CD4-positive, alpha-beta T cell treated with Interleukin-17A for 4 hours (primary cell): Measurements from ENCODE around the gene SAMD8.
"Not testable (repeated sequence)": the region's sequence is repeated elsewhere in the genome, so short reads cannot be mapped to it uniquely, and the experiment has no call there.

ENCODE experiments used
- DNase-seq: peaks from one replicate; pipeline ENCODE4 v3.0.0-alpha.2; 2020; ENCODE audit warnings: mixed read lengths

Gene SAMD8

DNA sequence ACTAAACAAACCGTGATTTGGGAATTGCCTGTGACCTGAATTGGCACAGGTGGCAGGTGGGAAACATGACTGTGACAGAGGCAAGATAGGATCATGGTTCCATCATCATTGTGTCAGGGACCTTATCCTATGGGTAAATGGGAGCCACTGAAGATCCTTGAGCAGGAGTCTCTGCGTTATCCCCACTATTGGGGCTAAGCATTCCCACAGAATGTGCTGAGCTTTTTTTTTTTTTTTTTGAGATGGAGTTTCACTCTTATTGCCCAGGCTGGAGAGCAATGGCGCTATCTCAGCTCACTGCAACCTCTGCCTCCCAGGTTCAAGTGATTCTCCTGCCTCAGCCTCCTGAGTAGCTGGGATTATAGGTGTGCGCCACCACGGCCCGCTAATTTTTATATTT lies 88.5 kb downstream of the SAMD8 start:
- DNase-seq, result not testable (repeated sequence)

DNA sequence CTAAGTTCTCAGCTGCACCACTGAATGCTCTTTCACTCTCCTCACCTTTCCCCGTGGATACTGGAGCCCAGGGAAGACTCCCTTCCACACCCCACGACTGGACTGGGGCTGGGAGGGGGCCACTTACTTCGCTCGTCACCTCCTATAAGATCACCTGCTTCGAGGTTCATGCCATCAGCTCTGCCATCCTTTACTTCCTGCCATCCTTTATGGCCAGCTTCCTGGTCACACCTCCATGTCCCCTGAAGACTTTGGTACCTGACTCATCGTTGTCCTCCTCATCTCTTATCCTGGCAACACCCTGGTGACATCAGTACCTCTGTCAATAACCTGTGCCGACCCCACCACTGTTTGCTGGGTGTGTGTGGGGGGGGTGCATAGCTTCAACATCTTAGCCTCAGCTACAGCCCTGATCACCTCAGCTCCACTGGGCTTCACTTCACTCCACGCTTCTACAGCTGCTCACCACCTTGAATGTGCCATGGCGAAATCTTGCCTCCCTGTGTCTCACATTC lies 90.4 kb downstream of the SAMD8 start:
- DNase-seq, result no peak

GRCh38 chr10:75202321-75203045 lies 91.0 kb downstream of the SAMD8 start:
- no peak for DNase-seq

DNA sequence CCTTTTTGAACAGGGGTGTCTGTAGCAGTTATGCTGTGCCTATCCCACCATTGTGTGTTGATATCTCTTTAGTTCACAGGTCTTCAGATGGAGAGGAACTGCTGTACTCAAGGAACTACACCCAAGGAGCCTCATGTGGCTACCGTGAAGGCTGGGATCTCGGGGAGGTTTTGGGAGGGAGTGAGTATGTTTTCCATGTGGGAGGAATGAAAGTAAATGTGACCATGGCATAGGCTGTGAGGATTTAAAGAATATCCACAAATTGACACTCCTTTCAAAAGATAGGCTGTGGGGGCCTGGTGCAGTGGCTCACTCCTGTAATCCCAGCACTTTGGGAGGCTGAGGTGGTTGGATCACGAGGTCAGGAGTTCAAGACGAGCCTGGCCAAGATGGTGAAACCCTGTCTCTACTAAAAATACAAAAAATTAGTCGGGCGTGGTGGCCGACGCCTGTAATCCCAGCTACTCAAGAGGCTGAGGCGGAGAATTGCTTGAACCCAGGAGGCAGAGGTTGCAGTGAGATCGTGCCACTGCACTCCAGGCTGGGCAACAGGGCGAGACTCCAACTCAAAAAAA lies 91.7 kb downstream of the SAMD8 start:
- not testable (repeated sequence) for DNase-seq

DNA sequence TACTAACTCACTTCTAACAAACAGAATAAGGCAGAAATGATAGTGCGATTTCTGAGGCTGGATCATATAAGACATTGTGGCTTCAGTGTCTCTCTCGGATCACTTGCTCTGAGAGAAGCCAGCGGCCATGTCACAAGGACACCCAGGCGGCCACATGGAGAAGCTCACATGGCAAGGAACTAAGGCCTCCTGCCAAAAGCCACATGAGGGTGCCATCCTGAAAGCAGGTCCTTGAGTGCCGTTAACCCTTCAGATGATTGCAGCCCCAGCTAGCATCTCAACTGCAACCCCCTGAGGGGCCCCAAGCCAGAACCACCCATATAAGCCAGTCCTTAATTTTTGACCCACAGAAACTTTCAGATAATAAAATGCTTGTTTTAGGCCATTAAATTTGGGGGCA lies 92.3 kb downstream of the SAMD8 start:
- no peak for DNase-seq

GRCh38 chr10:75205908-75206307 lies 94.5 kb downstream of the SAMD8 start:
- DNase-seq, result no peak

DNA sequence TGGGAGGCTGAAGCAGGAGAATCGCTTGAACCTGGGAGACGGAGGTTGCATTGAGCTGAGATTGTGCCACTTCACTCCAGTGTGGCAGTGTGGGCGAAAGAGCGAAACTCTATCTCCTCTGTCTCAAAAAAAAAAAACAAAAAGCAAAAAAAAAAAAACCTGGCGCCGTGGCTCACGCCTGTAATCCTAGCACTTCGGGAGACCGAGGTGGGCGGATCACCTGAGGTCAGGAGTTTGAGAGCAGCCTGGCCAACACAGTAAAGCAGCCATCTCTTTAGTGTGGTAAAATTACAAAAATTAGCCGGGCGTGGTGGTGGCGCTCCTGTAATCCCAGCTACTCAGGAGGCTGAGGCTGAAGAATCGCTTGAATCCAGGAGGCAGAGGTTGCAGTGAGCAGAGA lies 95.2 kb downstream of the SAMD8 start:
- not testable (repeated sequence) for DNase-seq

- DNase-seq, result no peak
These were observed 95.8 kb downstream of the SAMD8 start for GRCh38 chr10:75207079-75207856.

- no peak for DNase-seq
These were observed 96.3 kb downstream of the SAMD8 start for GRCh38 chr10:75207857-75208144.

GRCh38 chr10:75208181-75208580 lies 96.7 kb downstream of the SAMD8 start:
- no peak for DNase-seq

GRCh38 chr10:75209086-75209920 lies 97.8 kb downstream of the SAMD8 start:
- peak; percentile 15 for DNase-seq

DNA sequence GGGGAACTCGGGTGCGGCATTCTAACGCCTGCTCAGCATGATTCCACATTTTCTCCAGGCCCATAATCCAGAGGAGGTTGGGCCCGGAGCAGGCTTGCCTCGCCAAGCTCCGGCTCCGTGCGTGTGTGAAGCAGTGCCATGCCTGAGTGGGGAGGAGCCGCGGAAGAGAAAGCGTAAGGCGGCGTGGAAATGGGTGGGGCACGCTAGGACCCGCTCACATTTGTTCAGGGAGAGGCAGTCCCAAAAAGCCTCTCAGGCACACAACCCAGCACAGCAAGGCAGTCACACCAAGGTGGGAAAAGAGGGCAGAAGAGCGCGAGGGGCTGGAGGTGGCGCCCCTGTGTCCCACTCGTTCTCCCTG lies 98.4 kb downstream of the SAMD8 start:
- peak; percentile 85 for DNase-seq

GRCh38 chr10:75210282-75211006 lies 99.0 kb downstream of the SAMD8 start, which contains the start of gene VDAC2:
Gene VDAC2, plus strand, starts transcription at chr10:75210796. Its CDS starts 363 bp downstream, at chr10:75211159.
- DNase-seq, result peak; percentile 95

- DNase-seq, result peak; percentile 9
These were observed 99.7 kb downstream of the SAMD8 start for GRCh38 chr10:75211007-75211691.

DNA sequence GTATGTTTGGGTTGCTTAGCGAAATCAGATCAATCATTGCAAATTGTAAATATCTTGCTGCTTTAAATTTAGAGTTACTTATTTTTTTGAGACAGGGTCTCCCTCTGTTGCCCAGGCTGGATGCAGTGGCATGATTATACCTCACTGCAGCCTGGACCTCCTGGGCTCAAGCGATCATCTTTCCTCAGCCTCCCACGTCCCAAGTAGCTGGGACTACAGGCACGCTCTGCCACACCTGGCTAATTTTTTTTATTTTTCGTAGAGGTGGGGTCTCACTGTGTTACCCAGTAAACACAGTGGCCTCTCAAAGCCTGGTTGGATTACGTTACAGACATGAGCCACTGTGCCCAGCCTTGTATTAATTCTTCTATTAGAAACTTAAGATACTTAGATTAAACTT lies 100.9 kb downstream of the SAMD8 start:
- DNase-seq, result no peak

DNA sequence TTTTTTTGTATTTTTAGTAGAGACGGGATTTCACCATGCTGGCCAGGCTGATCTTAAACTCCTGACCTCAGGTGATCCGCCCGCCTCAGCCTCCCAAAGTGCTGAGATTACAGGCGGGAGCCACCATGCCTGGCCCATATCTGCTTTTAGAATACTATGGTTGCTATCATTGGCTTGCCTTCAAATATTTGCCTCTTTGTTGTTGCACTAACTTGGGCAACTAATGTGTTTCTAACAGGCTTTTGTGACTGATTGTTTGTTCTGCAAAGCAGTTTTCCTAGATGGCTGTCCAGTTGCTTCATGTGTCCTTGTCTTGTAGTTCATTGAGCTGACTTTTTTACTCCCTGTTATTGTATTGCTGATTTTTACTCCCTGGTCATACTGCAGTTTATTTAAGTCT lies 108.8 kb downstream of the SAMD8 start:
- no peak for DNase-seq

- not testable (repeated sequence) for DNase-seq
These were observed 110.0 kb downstream of the SAMD8 start for GRCh38 chr10:75221492-75221891.

DNA sequence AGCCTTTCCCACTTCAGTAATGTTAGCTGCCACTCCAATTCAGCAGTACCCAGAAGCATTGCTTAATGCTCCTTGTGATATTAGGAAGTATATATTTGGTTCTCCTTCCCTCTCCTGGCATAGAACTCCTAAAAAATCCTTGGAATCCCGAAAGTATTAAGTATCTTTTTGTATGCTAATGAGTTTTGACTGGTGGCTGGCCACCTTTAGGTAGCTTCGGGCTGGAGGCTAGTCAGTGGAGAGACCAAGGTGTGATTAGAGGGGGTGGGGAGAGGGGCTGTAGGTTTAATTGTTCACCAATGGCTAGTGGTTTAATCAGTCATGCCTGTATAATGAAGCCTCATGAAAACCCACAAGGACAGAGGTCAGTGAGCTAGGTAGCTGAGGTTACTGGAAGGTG lies 112.1 kb downstream of the SAMD8 start:
- DNase-seq, result no peak

GRCh38 chr10:75226095-75226494 lies 114.6 kb downstream of the SAMD8 start:
- no peak for DNase-seq

DNA sequence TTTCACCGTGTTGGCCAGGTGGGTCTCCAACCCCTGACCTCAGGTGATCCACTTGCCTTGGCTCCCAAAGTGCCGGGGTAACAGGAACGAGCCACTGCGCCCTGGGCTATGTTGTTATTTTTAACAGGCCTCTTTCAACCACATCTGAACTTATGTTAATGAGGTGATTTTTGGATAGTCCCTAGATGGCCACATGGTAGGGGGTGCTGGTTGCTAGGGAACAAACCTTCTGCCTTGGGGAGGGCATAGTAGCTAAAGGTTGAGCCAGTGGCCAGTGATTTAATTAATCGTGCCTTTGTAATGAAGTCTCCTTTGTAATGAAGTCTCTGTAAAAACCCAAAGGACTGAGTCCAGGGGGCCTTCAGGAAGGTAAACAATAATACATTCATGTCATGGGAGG lies 115.2 kb downstream of the SAMD8 start:
- DNase-seq, result no peak

GRCh38 chr10:75228278-75228677 lies 116.8 kb downstream of the SAMD8 start:
- no peak for DNase-seq

DNA sequence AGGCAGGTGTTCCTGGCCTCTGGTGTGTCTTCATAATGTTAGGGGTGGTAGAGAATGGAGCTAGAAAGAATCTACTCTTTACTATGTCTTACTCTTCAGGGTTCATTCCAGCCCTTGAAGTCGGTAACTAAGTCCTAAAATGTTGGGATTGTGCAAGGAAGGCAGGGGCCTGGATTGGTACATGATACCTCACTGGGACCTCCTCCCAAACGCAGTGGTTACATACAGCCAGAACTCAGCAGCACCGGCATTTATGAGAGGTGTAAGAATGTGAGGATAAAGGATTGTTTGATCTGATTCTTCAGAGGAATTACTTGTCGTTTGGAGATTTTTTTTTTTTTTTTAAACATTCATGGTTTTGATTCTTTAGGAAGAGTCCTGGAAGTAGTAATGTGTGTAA lies 117.4 kb downstream of the SAMD8 start:
- DNase-seq, result no peak
